ENCODE measurements around the gene AHCY.

The AHCY gene

GRCh38 chr20:34334654-34335407 is 31.7 kb upstream of the AHCY start:
- Histone ChIP-seq H3K23ac (ENCODE audit: low read depth, low read length, poor library complexity) (no peak overlapping the region), H3K18ac (ENCODE audit: low read length) (peak overlapping the region; percentile 2), H3K27me3 (ENCODE audit: control insufficient read depth in 3 of 3, insufficient read depth in 3 of 3, low read depth in 1 of 3, low read length in 3 of 3) (no peaks in the 10 kb centered on the region), H2AK5ac (ENCODE audit: low read depth, low read length) (no peak overlapping the region), H3K36me3 (replicated peaks in 1 of 2; ENCODE audit: control insufficient read depth in 2 of 2, insufficient read depth in 2 of 2, low read length in 2 of 2) (no peaks in the 10 kb centered on the region), H3K9me3 (replicated peaks in 1 of 2; ENCODE audit: control insufficient read depth in 2 of 2, insufficient read depth in 1 of 2, low read depth in 1 of 2, low read length in 2 of 2) (no peaks in the 10 kb centered on the region), H4K91ac (ENCODE audit: low read depth, low read length, poor library complexity) (no peak overlapping the region), H2BK5ac (ENCODE audit: low read length) (no peak overlapping the region), H2BK15ac (ENCODE audit: low read length) (no peak overlapping the region), H2BK12ac (ENCODE audit: low read length) (no peak overlapping the region), H3K4me3 (ENCODE audit: low read length in 2 of 2) (no peak overlapping the region), H2BK120ac (ENCODE audit: low read depth, low read length) (no peak overlapping the region), H2AFZ (ENCODE audit: low read length) (peak overlapping the region; percentile 65), H4K8ac (ENCODE audit: low read depth, low read length) (no peak overlapping the region), H3K14ac (ENCODE audit: low read length) (no peak overlapping the region), H3K4me1 (ENCODE audit: control insufficient read depth in 2 of 2, insufficient read depth in 1 of 2, low read depth in 1 of 2, low read length in 2 of 2) (no peaks in the 10 kb centered on the region), H3K27ac (replicated peaks; ENCODE audit: low read length) (no peak overlapping the region), H3K4ac (ENCODE audit: low read length) (no peak overlapping the region), H3K4me2 (ENCODE audit: insufficient read depth, low read length, poor library complexity, severe bottlenecking) (no peak overlapping the region), H3K79me1 (ENCODE audit: low read depth, low read length) (no peaks in the 10 kb centered on the region), H3K9ac (ENCODE audit: low read depth, low read length, poor library complexity) (no peak overlapping the region)
- WGBS, 2 donors (ENCODE audit: extremely low coverage in 2 of 2, insufficient read length in 2 of 2, insufficient replicate concordance in 1 of 2) = no CpG with 5 or more reads among the region's 5 CpGs
- DNase-seq (ENCODE audit: low spot score) = no peak

- Histone ChIP-seq H3K4me1 (ENCODE audit: control insufficient read depth in 2 of 2, insufficient read depth in 1 of 2, low read depth in 1 of 2, low read length in 2 of 2) (no peaks in the 10 kb centered on the region), H4K91ac (ENCODE audit: low read depth, low read length, poor library complexity) (no peak overlapping the region), H3K79me1 (ENCODE audit: low read depth, low read length) (no peaks in the 10 kb centered on the region), H2BK5ac (ENCODE audit: low read length) (no peak overlapping the region), H3K27ac (replicated peaks; ENCODE audit: low read length) (no peak overlapping the region), H3K4me2 (ENCODE audit: insufficient read depth, low read length, poor library complexity, severe bottlenecking) (no peak overlapping the region), H3K36me3 (replicated peaks in 1 of 2; ENCODE audit: control insufficient read depth in 2 of 2, insufficient read depth in 2 of 2, low read length in 2 of 2) (no peaks in the 10 kb centered on the region), H3K27me3 (ENCODE audit: control insufficient read depth in 3 of 3, insufficient read depth in 3 of 3, low read depth in 1 of 3, low read length in 3 of 3) (no peaks in the 10 kb centered on the region), H3K18ac (ENCODE audit: low read length) (no peak overlapping the region), H3K9me3 (replicated peaks in 1 of 2; ENCODE audit: control insufficient read depth in 2 of 2, insufficient read depth in 1 of 2, low read depth in 1 of 2, low read length in 2 of 2) (no peaks in the 10 kb centered on the region), H2AK5ac (ENCODE audit: low read depth, low read length) (no peak overlapping the region), H2BK120ac (ENCODE audit: low read depth, low read length) (no peak overlapping the region), H3K14ac (ENCODE audit: low read length) (no peak overlapping the region), H3K4ac (ENCODE audit: low read length) (no peak overlapping the region), H3K4me3 (ENCODE audit: low read length in 2 of 2) (no peak overlapping the region), H2BK15ac (ENCODE audit: low read length) (no peak overlapping the region), H3K9ac (ENCODE audit: low read depth, low read length, poor library complexity) (no peak overlapping the region), H3K23ac (ENCODE audit: low read depth, low read length, poor library complexity) (no peak overlapping the region), H4K8ac (ENCODE audit: low read depth, low read length) (no peak overlapping the region), H2BK12ac (ENCODE audit: low read length) (no peak overlapping the region), H2AFZ (ENCODE audit: low read length) (no peak overlapping the region)
- no CpG with 5 or more reads among the region's 4 CpGs for WGBS, 2 donors (ENCODE audit: extremely low coverage in 2 of 2, insufficient read length in 2 of 2, insufficient replicate concordance in 1 of 2)
- DNase-seq (ENCODE audit: low spot score) = no peak
These were observed 30.6 kb upstream of the AHCY start for GRCh38 chr20:34333786-34334185.

GRCh38 chr20:34332262-34332920 is 29.2 kb upstream of the AHCY start:
- H3K79me1 ChIP-seq (ENCODE audit: low read depth, low read length) = no peaks in the 10 kb centered on the region
- H3K23ac ChIP-seq (ENCODE audit: low read depth, low read length, poor library complexity) = no peak overlapping the region
- H3K36me3 ChIP-seq (replicated peaks in 1 of 2; ENCODE audit: control insufficient read depth in 2 of 2, insufficient read depth in 2 of 2, low read length in 2 of 2) = no peaks in the 10 kb centered on the region
- no peak overlapping the region for H2AK5ac ChIP-seq (ENCODE audit: low read depth, low read length)
- WGBS, 2 donors (ENCODE audit: extremely low coverage in 2 of 2, insufficient read length in 2 of 2, insufficient replicate concordance in 1 of 2) = no CpG with 5 or more reads among the region's 19 CpGs
- no peak overlapping the region for H3K4ac ChIP-seq (ENCODE audit: low read length)
- H4K8ac ChIP-seq (ENCODE audit: low read depth, low read length) = no peak overlapping the region
- no peak overlapping the region for H2BK15ac ChIP-seq (ENCODE audit: low read length)
- no peak overlapping the region for H2BK5ac ChIP-seq (ENCODE audit: low read length)
- H3K9ac ChIP-seq (ENCODE audit: low read depth, low read length, poor library complexity) = no peak overlapping the region
- H4K91ac ChIP-seq (ENCODE audit: low read depth, low read length, poor library complexity) = no peak overlapping the region
- H3K27ac ChIP-seq (replicated peaks; ENCODE audit: low read length) = no peak overlapping the region
- no peaks in the 10 kb centered on the region for H3K27me3 ChIP-seq (ENCODE audit: control insufficient read depth in 3 of 3, insufficient read depth in 3 of 3, low read depth in 1 of 3, low read length in 3 of 3)
- no peak overlapping the region for H2BK120ac ChIP-seq (ENCODE audit: low read depth, low read length)
- no peak overlapping the region for H3K4me2 ChIP-seq (ENCODE audit: insufficient read depth, low read length, poor library complexity, severe bottlenecking)
- H3K18ac ChIP-seq (ENCODE audit: low read length) = peak overlapping the region; percentile 32
- DNase-seq (ENCODE audit: low spot score) = no peak
- no peak overlapping the region for H3K14ac ChIP-seq (ENCODE audit: low read length)
- no peaks in the 10 kb centered on the region for H3K4me1 ChIP-seq (ENCODE audit: control insufficient read depth in 2 of 2, insufficient read depth in 1 of 2, low read depth in 1 of 2, low read length in 2 of 2)
- H3K9me3 ChIP-seq (replicated peaks in 1 of 2; ENCODE audit: control insufficient read depth in 2 of 2, insufficient read depth in 1 of 2, low read depth in 1 of 2, low read length in 2 of 2) = no peaks in the 10 kb centered on the region
- no peak overlapping the region for H2BK12ac ChIP-seq (ENCODE audit: low read length)
- no peak overlapping the region for H2AFZ ChIP-seq (ENCODE audit: low read length)
- H3K4me3 ChIP-seq (ENCODE audit: low read length in 2 of 2) = no peak overlapping the region

GRCh38 chr20:34331838-34332237 is 28.7 kb upstream of the AHCY start:
- H2BK5ac ChIP-seq (ENCODE audit: low read length) = no peak overlapping the region
- no peak overlapping the region for H2AK5ac ChIP-seq (ENCODE audit: low read depth, low read length)
- H3K23ac ChIP-seq (ENCODE audit: low read depth, low read length, poor library complexity) = no peak overlapping the region
- no peaks in the 10 kb centered on the region for H3K36me3 ChIP-seq (replicated peaks in 1 of 2; ENCODE audit: control insufficient read depth in 2 of 2, insufficient read depth in 2 of 2, low read length in 2 of 2)
- no peaks in the 10 kb centered on the region for H3K4me1 ChIP-seq (ENCODE audit: control insufficient read depth in 2 of 2, insufficient read depth in 1 of 2, low read depth in 1 of 2, low read length in 2 of 2)
- H2AFZ ChIP-seq (ENCODE audit: low read length) = no peak overlapping the region
- H4K91ac ChIP-seq (ENCODE audit: low read depth, low read length, poor library complexity) = no peak overlapping the region
- no peak overlapping the region for H3K4me3 ChIP-seq (ENCODE audit: low read length in 2 of 2)
- H3K9ac ChIP-seq (ENCODE audit: low read depth, low read length, poor library complexity) = no peak overlapping the region
- DNase-seq (ENCODE audit: low spot score) = no peak
- no peak overlapping the region for H2BK15ac ChIP-seq (ENCODE audit: low read length)
- H2BK120ac ChIP-seq (ENCODE audit: low read depth, low read length) = no peak overlapping the region
- WGBS, 2 donors (ENCODE audit: extremely low coverage in 2 of 2, insufficient read length in 2 of 2, insufficient replicate concordance in 1 of 2) = 100% methylated on average over 1 of the region's 7 CpGs; no CpG with 5 or more reads in 1 of the 2 donors
- no peak overlapping the region for H3K27ac ChIP-seq (replicated peaks; ENCODE audit: low read length)
- no peak overlapping the region for H3K4me2 ChIP-seq (ENCODE audit: insufficient read depth, low read length, poor library complexity, severe bottlenecking)
- no peak overlapping the region for H3K14ac ChIP-seq (ENCODE audit: low read length)
- no peak overlapping the region for H4K8ac ChIP-seq (ENCODE audit: low read depth, low read length)
- no peaks in the 10 kb centered on the region for H3K79me1 ChIP-seq (ENCODE audit: low read depth, low read length)
- no peaks in the 10 kb centered on the region for H3K9me3 ChIP-seq (replicated peaks in 1 of 2; ENCODE audit: control insufficient read depth in 2 of 2, insufficient read depth in 1 of 2, low read depth in 1 of 2, low read length in 2 of 2)
- H2BK12ac ChIP-seq (ENCODE audit: low read length) = no peak overlapping the region
- no peak overlapping the region for H3K18ac ChIP-seq (ENCODE audit: low read length)
- H3K27me3 ChIP-seq (ENCODE audit: control insufficient read depth in 3 of 3, insufficient read depth in 3 of 3, low read depth in 1 of 3, low read length in 3 of 3) = no peaks in the 10 kb centered on the region
- H3K4ac ChIP-seq (ENCODE audit: low read length) = no peak overlapping the region
